H54 (cell line): Measurements from ENCODE around the gene SSX2IP.

ENCODE experiments used
- DNase-seq: peaks from one replicate; pipeline ENCODE4 v3.0.0; 2011; ENCODE audit warnings: low spot score, mixed read lengths; ENCODE audit not compliant: insufficient read length
- FAIRE-seq: peaks from 3 replicates; lab custom pipeline; 2011; peaks lifted over from hg19 to GRCh38; lab: Jason Lieb, UNC
- POLR2A ChIP-seq: IDR thresholded peaks from 2 replicates; pipeline ENCODE4 v1.6.1; 2011; ENCODE audit warnings: low read depth, mild to moderate bottlenecking, low read length

The SSX2IP gene

DNA sequence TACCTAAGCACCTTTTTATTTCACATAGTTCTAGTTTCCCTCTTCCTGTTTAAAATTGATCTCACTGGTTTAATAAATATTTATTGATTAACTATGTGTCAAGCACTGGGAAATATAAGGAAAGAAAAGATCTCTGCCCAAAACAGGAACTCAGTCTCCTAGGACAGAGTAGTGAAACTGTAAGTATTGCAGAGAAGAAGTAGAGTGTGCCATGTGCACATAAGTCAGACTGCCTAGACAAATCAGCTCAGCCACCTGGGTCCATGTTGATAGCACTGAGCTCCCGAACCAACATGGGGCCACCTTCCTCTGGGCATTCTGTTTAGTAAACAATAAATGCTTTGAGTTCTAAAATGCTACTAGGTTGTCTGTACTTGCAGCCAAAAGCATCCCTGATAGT, 9.8 kb upstream of the SSX2IP start:
- no peak for DNase-seq
- no peak for FAIRE-seq
- TF ChIP-seq POLR2A = no peak

- TF ChIP-seq POLR2A = no peak
- DNase-seq (peak; percentile 45), FAIRE-seq (peak; percentile 100)
Measured at GRCh38 chr1:84698151-84699110, 8.2 kb upstream of the SSX2IP start.

GRCh38 chr1:84693785-84694184, 3.5 kb upstream of the SSX2IP start:
- TF ChIP-seq POLR2A = no peak
- DNase-seq (no peak), FAIRE-seq (no peak)

DNA sequence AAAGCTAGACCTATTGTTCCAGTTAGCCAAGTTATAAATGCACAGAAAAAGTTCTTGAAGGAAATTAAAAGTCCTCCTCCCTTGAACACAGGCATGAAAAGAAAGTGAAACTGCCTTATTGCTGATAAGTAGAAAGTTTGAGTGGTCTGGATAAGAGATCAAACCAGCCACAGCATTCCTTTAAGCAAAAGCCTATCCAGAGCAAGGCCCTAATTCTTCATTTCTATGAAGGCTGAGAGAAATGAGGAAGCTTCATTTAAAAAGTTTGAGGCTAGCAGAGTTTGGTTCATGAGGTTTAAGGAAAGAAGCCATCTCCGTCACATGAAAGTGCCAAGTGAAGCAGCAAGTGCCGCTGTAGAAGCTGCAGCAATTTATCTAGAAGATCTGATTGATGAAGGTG, 2.7 kb upstream of the SSX2IP start:
- FAIRE-seq (peak; percentile 38), DNase-seq (no peak)
- no peak for TF ChIP-seq POLR2A

DNA sequence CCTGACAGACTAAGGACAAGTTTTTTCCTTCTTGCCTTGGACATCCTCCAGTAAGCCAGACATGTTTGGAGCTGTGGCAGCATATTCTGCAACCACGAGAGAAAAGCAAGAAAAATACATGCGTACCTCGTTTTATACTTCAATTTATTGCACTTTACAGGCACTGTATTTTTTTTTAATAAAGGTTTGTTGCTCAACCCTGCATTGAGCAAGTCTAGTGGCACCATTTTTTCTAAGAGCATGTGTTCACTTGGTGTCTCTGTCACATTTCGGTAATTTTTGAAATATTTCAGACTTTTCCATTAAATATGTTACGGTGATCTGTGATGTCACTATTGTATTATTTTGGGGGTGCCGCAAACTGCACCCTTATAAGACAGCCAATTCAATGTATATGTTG, 2.1 kb upstream of the SSX2IP start:
- FAIRE-seq = no peak
- DNase-seq = no peak

GRCh38 chr1:84691122-84691783, 992 bp upstream of the SSX2IP start:
- FAIRE-seq = peak; percentile 36
- peak; percentile 6 for DNase-seq
- TF ChIP-seq POLR2A = no peak

More for the DNA sequence above, 2.1 kb upstream of the SSX2IP start:
- TF ChIP-seq POLR2A = no peak

GRCh38 chr1:84689514-84690396, 506 bp downstream of the SSX2IP start:
- TF ChIP-seq POLR2A = 0 out of 2 replicates have a peak, but pooled peaks have one; percentile 21
- FAIRE-seq (no peak), DNase-seq (no peak)

DNA sequence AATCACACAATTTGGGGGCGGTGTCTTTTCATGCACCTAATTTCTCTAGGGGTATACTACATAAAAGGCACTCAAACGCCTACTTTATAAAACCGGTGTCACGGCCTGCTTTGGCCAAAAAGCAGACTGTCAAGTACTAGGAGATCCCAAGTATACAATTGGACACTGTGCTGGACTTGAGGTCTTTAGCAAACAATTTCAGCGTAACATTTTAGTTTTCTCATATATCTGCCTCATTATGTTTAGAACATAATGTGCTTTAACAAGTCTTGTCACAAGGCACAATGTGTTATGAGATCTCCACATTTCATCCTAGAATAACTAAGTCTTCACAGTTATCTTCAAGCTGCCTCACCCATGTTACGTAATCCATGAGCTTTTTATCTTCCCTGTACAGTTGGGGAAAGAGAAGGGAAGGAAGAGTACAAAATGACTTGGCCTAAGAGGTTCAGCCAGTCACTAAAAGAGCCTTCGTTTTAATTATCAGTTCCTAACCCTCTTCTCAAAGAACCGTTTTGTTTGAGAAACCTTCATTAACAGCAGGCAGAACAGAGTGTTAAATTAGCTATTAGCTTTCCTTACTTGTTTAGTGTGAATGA, 1.7 kb downstream of the SSX2IP start:
- FAIRE-seq = no peak
- TF ChIP-seq POLR2A = no peak
- no peak for DNase-seq

DNA sequence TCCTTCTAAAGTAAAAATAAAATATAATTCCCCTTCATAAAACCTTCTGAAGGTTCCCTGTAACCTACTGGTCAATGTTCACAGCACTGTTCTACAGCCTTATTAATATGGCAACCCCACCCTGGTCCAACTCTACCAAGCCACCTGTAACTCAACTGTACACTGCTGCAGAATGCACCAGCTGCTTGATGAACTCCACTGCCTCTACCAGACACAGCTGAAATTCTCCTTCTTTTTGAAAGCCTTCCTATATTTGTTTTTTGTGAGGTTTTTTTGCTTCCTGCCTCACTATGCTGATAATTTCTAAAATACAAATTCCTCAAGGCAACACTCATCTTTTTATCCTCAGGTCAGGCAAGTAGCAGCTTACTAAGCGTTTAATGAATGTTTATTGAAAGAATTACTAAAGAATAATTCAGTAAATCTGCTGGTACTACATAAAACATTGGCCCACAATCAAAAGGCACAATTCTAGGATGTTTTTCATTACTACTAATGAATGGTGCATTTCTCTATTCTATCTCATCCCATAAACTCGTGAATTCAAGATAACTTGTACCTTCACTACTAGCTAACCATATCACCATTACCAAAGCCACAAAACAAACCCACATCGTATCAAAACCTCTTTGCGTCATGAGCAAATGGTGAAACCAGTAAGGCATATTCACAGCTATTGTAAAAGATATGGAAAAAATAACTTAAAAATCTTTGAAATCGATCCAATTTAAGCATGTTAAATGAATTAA, 2.4 kb downstream of the SSX2IP start:
- DNase-seq (no peak), FAIRE-seq (no peak)
- no peak for TF ChIP-seq POLR2A

DNA sequence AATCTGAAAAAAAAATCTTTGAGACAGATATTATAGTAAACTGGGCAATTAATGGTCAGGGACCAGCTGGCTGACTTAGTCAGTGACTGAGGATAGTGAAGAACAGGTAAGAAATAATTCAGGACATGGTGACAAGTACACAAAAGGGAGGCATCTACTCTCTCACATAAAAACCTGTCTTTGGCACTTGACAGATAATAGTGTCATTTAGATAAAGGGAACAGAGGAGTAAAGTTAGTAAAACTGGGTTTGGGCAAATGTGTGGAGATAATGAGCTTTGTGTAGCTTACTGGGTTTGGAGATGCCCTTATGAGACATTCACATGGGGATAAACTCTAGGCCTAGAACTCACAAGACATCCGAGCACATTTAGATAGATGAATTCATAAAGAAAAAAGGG, 4.0 kb downstream of the SSX2IP start:
- TF ChIP-seq POLR2A = no peak
- no peak for DNase-seq
- FAIRE-seq = no peak

- FAIRE-seq = no peak
- DNase-seq = no peak
- no peak for TF ChIP-seq POLR2A
Measured at GRCh38 chr1:84683508-84683907, 6.8 kb downstream of the SSX2IP start.

DNA sequence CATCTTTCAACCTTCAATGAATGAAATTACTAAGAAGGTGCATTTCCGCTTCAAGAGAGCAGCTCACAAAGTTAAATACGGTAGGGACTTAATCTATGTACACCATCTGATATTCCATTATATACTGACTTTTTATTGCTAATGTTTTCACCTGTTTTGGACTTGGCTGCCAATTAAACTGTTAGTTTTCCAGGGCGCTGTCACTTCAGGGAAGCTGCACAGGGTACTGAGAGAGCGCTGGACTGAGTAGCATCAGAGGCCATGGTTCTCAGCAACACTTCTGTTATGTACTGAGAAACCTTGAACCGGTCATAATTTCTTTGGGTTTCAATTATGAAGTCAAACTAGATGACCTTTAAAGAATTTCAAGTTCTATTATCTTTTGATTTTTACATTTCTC, 8.2 kb downstream of the SSX2IP start:
- DNase-seq (no peak), FAIRE-seq (no peak)
- no peak for TF ChIP-seq POLR2A
